Measurements from ENCODE around the gene GARIN5B.
"Not testable (repeated sequence)": the region's sequence is repeated elsewhere in the genome, so short reads cannot be mapped to it uniquely, and the experiment has no call there.

GARIN5B gene

DNA sequence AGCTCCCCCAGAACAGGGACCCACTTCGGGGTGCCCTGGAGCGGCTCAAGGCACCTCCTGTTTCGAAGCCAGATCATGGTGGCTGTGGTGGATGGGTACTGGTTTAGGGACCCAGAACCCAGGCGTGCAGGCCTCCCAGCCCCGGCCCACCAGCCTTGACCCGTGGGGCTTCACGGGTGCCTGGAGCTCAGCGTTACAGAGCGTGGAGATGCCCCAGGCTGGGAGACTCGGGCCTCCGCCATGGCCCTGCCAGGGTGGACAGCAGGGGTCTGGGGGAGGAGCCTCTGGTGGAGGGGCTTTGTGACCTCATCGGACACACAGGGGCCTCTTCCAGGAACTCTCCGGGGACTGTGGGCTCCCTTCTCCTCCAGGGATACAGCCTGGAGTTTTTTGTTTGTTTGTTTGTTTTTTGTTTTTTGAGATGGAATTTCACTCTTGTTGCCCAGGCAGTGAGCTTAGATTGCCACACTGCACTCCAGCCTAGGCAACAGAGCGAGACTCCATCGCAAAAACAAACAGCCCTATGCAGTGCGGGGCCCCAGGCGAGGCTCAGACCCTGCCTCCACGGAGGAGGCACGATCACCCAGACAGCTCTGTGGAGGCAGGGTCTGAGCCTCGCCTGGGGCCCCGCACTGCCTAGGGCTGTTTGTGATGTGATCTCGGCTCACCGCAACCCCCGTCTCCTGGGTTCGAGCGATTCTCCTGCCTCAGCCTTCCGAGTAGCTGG is at the start of gene GARIN5B:
GARIN5B (minus strand) TSS at position 271 of the 727 bp plus-strand sequence; CDS start at position 77, 194 bp downstream.
- H3K4me3 ChIP-seq (ENCODE audit: low read length) = no peak within 1 kb of the TSS
- no peak for DNase-seq (ENCODE audit: low read depth)
- TF ChIP-seq, protein P1, sequence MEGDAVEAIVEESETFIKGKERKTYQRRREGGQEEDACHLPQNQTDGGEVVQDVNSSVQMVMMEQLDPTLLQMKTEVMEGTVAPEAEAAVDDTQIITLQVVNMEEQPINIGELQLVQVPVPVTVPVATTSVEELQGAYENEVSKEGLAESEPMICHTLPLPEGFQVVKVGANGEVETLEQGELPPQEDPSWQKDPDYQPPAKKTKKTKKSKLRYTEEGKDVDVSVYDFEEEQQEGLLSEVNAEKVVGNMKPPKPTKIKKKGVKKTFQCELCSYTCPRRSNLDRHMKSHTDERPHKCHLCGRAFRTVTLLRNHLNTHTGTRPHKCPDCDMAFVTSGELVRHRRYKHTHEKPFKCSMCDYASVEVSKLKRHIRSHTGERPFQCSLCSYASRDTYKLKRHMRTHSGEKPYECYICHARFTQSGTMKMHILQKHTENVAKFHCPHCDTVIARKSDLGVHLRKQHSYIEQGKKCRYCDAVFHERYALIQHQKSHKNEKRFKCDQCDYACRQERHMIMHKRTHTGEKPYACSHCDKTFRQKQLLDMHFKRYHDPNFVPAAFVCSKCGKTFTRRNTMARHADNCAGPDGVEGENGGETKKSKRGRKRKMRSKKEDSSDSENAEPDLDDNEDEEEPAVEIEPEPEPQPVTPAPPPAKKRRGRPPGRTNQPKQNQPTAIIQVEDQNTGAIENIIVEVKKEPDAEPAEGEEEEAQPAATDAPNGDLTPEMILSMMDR (conservative IDR thresholded peaks at IDR 0.05; ENCODE audit: low read length) = no peak

DNA sequence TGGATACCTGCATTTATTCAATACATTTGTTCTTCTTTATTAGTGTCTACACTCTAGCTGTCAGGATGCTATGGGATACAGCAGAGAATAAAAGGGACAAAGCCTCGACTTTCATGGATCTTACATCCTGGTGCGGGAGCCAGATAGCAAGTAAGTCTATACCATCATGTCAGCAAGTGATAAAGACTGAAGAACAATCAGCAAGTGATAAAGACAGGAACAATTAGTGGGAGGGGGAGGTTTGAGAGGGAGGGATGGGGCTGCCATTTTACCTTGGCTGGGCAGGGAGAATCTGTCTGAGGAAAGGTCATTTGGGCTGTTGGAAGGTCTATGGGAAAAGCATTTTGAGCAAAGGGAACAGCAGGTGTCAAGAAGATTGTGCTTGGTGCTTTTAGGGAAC is 47.1 kb upstream of the GARIN5B start:
- DNase-seq (ENCODE audit: low read depth) = no peak
- TF ChIP-seq, protein P1 (conservative IDR thresholded peaks at IDR 0.05; ENCODE audit: low read length) = no peak
- no peak overlapping the region for H3K4me3 ChIP-seq (ENCODE audit: low read length)

DNA sequence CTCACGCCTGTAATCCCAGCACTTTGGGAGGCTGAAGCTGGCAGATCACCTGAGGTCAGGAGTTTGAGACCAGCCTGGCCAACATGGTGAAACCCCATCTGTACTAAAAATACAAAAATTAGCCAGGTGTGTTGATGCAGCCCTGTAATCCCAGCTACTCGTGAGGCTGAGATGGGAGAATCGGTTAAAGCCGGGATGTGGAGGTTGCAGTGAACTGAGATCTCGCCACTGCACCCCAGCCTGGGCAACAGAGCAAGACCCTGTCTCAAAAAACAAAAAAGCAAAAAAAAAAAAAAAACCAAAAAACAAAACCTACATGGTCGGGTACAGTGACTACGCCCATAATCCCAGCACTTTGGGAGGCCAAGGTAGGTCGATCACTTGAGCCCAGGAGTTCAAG is 46.1 kb upstream of the GARIN5B start:
- DNase-seq (ENCODE audit: low read depth); H3K4me3 ChIP-seq (ENCODE audit: low read length): not testable (repeated sequence)

DNA sequence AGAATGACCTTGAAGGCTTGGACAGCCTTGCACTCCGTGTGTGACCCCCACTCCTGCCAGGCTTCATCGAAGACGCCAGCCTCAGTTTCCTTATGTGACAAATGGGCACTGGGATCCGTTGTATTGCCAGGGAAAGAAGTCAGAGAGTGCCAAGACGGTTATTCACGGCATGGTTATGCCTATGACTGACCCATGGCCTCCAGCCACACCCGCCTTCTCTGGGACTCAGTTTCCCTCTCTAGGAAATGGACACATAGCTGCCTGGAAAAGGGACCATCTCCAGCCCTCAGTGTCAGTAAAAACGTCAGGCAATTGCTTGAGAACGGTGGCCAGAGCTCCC is 45.4 kb upstream of the GARIN5B start:
- H3K4me3 ChIP-seq (ENCODE audit: low read length) = peak overlapping the region; percentile 74
- TF ChIP-seq, protein P1 (conservative IDR thresholded peaks at IDR 0.05; ENCODE audit: low read length) = no peak
- no peak for DNase-seq (ENCODE audit: low read depth)

DNA sequence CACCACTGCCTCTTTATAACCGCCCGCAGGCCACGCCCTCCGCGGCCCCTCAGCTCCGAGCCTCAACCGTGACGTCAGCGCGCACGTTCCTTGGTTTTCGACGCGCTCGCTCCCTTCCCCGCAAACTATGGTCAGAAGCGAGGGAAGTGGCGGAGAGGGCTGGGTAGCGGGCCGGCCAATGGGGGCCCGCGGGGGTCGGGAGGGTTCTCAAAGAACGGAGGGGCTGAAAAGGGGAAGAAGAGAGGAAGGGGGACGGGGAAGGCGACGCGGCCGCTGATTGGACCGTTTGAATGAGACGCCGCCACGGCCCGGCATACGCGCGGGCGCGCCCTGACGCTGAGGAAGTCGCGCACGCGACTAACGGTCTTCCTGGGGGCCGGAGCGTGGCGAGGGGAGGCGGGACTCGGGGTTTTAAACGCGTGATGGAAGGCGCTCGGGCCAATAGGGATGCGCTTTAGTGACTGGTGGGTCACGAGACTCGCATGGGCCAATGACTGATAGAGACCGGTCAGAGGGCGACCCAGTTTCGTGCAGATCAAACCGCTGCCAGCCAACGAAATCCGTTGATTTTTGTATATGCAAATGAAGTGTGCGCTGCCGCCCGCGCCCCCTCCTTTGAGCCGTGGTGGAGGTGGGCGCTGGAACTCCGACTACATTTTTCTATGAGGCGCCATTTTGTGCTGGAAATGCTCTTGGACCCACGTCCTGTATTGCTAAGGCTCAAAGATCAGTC is 44.9 kb upstream of the GARIN5B start:
- peak overlapping the region; percentile 79 for H3K4me3 ChIP-seq (ENCODE audit: low read length)
- TF ChIP-seq, protein P1 (conservative IDR thresholded peaks at IDR 0.05; ENCODE audit: low read length) = no peak

DNA sequence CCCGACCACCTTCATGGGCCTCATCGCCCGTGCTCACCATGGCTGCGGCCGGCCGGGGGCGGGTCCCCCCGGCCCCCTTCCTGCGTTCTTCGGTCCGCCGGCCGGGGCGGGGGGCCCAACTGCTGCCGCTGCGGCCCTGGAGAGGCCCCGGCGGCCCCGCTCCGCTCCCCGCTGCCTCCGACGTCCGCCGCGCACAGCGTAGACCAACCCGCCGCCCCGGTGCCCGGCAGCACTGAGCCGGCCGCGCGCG is 44.4 kb upstream of the GARIN5B start, which contains the start of gene UBE2S:
UBE2S (minus strand) TSS at position 239 of the 250 bp plus-strand sequence; CDS start at position 40, 199 bp downstream.
- peak within 1 kb of the TSS; percentile 79 for H3K4me3 ChIP-seq (ENCODE audit: low read length)
- DNase-seq (ENCODE audit: low read depth) = not testable (repeated sequence)

More for the DNA sequence above, 44.9 kb upstream of the GARIN5B start:
- DNase-seq (ENCODE audit: low read depth) = peak; percentile 99

DNA sequence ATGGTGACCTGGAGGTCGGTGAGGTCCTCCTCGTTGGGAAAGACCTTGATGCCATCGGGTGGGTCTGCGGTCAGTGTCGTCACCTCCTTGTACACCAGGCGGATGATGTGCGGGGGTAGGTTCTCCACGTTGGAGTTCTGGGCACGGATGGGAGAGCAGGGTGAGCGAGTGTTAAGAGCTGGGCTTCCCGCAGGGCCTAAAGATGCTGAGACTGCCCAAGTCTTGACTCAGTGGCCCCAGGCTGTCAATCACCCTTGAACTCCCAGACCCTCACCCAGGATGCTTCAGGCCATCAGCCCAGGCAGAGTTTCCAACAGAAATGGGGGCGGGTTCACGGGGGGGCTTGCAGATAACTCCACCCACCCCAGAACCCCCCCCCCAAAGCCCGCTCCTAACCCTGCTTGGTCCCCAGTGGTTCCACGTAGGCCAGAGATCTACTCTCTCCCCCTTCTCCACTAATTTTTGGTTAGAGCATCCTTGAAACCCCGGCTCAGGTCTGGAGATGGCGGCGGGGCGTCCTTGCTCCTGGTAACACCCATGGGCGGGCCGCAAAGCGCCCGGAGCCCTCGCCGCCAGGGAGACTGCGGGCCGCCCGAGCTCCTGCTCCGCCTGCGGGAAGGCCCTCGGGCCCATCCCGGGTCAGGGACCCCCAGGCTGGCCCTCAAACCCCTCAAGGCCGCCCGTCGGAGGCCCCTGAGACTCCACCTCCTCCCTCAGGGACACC is 43.9 kb upstream of the GARIN5B start:
- peak overlapping the region; percentile 79 for H3K4me3 ChIP-seq (ENCODE audit: low read length)
- TF ChIP-seq, protein P1 (conservative IDR thresholded peaks at IDR 0.05; ENCODE audit: low read length) = no peak

More for the DNA sequence above, 43.9 kb upstream of the GARIN5B start:
- peak; percentile 34 for DNase-seq (ENCODE audit: low read depth)

All from AG10803 (cell line).